GM19468 (cell line): ENCODE results near the gene GXYLT2.

Source experiments
- ATAC-seq: cut with Tn5 transposase; IDR thresholded peaks from one replicate; pipeline ENCODE4 v1.9.1; 2021; ENCODE audit warnings: mild to moderate bottlenecking, moderate library complexity, moderate number of reproducible peaks; ENCODE audit not compliant: unreplicated experiment; ENCODE audit errors: extremely low read depth

GXYLT2 gene

GRCh38 chr3:72891053-72891855 lies 3.4 kb downstream of the GXYLT2 start:
- ATAC-seq: no peak

- ATAC-seq: no peak
These were observed 4.4 kb downstream of the GXYLT2 start for GRCh38 chr3:72892081-72892775.

- ATAC-seq: no peak
These were observed 5.0 kb downstream of the GXYLT2 start for GRCh38 chr3:72892870-72893269.

- no peak for ATAC-seq
These were observed 7.2 kb downstream of the GXYLT2 start for GRCh38 chr3:72894976-72895552.

GRCh38 chr3:72896996-72897757 lies 9.3 kb downstream of the GXYLT2 start:
- no peak for ATAC-seq

DNA sequence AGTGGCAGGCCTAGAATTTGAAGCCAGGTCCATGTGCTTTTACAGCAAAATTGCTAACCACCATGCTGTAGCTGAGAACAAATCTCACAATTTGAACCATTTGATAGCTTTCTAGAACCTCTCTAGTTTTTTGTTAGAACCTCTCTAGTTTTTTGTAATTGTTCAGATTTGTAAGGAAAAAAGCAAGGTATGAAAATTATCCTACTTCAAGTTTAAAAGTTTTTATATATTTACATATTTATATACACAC lies 9.8 kb downstream of the GXYLT2 start:
- no peak for ATAC-seq

DNA sequence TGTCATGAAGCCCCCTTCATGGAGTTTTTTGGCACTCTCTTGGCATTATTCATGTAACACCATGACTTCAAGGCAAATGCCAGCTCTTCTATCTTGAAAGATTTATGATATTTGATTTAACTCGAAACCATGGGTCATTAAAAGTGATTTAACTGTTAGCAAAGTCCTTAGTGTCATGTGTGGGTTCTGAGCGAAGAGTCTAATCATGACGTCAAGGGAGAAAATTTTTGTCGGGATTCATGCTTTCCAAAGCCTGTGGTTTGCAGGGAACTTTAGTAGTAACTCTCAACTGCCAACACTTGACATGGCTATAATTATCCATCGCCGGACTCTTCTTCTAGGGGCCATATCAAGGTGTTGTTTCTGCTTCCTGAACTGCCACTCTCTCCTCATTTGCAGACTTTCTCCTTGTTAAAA lies 11.5 kb downstream of the GXYLT2 start:
- ATAC-seq: no peak

GRCh38 chr3:72900048-72900447 lies 12.2 kb downstream of the GXYLT2 start:
- ATAC-seq: no peak

DNA sequence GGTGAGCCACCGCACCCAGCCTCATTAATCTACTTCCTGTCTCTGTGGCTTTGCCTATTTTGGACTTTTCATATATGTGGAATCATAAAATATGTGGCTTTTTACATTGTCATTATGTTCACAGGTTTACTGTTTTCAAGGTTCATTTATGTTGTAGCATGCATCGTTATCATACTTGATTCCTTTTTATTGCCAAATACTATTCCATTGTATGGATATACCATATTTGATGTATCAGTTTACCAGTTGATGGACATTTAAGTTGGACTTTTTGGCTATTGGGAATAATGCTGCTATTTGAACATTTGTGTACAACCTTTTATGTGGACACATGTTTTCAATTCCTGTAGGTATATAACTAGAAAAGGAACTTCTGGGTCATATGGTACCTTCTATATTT lies 14.0 kb downstream of the GXYLT2 start:
- no peak for ATAC-seq

DNA sequence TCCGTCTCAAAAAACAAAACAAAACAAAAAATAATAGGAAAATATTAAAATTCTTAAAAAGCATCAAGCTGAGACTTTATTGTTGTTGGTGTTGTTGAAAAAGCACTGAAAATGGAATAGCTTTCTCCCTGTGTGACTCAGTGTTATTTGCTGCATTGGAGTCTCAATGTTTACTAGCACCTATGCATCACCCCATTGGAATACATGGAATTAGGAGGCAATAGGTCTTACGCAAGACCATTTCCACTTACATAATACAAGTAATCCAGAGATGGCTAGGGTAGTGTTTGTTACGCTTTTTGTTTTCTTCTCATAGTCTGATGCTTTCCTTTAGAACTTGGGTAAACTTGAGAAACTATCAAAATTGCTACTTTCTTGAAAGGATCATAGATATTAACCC lies 15.2 kb downstream of the GXYLT2 start:
- ATAC-seq: no peak

DNA sequence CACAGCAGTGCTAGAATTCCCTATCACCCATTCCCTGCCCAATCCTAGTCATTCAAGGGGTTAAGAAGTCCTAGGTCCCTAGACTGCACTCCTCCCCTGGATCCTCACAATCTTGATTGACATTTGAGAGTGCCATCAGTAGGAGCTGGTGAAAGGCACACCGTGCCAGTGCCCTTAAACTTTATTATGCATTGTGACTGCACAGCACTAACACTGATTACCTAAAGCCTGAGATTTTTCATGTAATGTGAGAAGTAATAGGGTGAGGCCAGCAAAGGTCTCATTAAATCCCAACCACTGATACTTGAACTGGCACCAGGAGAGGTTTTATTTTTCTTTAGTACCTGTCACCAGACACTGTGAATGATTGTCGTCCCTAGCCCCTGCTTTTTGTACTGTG lies 16.3 kb downstream of the GXYLT2 start:
- ATAC-seq: no peak

GRCh38 chr3:72906154-72906553 lies 18.3 kb downstream of the GXYLT2 start:
- ATAC-seq: no peak

GRCh38 chr3:72907131-72907711 lies 19.4 kb downstream of the GXYLT2 start:
- no peak for ATAC-seq

DNA sequence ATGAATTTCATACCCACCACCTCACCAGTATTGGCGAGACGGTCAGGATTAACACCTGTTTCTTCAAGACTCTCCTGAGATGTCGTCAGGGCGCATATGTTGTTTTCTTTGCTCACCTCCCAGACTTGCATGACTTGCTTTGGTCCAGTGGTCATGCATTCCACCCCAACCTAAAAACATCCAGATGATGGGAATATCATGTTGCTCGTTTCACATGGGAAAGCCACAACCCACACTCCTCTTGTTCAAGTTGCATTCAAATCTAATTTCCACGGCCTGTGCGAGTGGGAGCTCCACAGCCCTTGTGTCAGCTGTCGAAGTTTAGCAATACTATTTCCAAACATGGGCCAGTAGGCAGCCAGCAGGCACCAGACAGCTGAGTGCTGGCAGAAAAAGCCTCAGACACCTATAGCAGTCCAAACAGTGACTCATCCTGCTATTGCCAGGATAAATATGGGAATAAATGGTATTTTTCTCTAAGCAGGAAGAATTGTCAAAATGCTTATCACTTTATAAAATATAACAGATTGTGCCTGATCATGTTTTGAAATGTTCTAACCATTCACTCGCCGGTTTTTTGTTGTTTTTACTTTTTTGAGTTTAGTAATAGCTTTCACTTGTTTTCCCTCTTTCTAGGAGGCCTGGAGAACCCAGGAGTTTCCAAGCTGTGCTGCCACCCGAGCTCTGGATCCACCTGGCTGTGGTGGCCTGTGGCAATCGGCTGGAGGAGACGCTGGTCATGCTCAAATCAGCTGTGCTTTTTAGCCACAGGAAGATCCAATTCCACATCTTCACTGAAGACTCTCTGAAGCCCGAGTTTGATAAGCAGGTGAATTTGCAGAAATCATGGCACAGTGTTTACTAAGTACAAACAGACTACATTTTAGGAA lies 20.1 kb downstream of the GXYLT2 start:
- no peak for ATAC-seq

GRCh38 chr3:72909591-72909990 lies 21.7 kb downstream of the GXYLT2 start:
- no peak for ATAC-seq

DNA sequence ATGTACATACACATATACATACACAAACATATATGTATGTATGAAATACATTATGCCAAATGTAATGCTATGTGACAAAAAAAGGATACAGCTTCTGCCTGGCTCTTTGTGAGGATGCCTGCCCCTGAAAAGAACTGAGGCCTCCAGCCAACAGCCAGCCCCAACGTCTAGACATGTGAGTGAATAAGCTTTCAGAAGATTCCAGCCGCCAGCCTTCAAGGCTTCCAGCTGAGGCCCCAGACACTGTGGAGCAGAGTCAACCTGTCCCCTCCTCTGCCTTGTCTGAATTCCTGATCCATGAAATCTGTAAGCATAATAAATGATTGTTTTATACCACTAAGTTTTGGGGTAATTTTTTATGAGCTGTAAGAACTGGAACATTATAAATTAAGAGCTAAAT lies 24.7 kb downstream of the GXYLT2 start:
- ATAC-seq: no peak

- no peak for ATAC-seq
These were observed 26.5 kb downstream of the GXYLT2 start for GRCh38 chr3:72914383-72914782.

DNA sequence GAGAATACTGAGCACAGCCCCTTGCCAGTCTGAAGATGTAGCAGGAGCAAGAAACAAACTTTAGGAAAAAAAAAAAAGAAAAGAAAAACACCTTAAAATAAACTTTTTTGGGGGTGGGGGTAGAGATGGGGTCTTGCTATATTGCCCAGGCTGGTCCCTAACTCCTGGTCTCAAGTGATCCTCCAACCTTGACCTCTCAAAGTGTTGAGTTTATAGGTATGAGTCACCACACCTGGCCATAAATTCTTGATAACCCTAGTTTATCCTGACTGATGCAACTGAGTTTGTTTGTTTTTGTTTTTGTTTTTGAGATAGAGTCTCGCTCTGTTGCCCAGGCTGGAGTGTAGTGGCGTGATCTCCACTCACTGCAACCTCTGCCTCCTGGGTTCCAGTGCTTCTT lies 28.4 kb downstream of the GXYLT2 start:
- ATAC-seq: no peak

- ATAC-seq: no peak
These were observed 31.7 kb downstream of the GXYLT2 start for GRCh38 chr3:72919520-72919919.

GRCh38 chr3:72924055-72924454 lies 36.2 kb downstream of the GXYLT2 start:
- no peak for ATAC-seq
